Measurements from ENCODE around the gene DMXL2. TPM values are rescaled to one million over a fixed set of nuclear protein-coding genes. Genes with fewer than 3 reads are reported as not detected.

DMXL2 gene
- total and polyA plus RNA-seq, 9 of the 15 experiments (the other 6 are each of a cell fraction or from before 2014, with no cell fraction given) = 9.3 to 57.7 (median 30.7) TPM

DNA sequence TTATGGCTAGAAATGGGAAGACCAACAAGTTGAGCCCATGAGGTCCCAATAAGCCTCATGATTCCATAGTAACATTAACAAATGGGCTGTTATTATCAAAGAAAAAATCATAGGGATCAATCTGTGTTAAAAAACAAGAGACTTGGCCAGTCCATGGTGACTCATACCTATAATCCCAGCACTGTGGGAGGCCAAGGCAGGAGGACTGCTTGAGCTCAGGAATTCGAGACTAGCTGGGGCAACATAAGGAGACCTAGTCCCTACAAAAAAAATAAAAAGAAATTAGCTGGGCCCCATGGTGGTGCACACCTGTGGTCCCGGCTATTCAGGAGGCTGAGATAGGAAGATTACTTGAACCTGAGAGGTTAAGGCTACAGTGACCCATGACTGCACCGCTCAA, 124.8 kb downstream of the DMXL2 start (continued):
- TF ChIP-seq, protein P1, sequence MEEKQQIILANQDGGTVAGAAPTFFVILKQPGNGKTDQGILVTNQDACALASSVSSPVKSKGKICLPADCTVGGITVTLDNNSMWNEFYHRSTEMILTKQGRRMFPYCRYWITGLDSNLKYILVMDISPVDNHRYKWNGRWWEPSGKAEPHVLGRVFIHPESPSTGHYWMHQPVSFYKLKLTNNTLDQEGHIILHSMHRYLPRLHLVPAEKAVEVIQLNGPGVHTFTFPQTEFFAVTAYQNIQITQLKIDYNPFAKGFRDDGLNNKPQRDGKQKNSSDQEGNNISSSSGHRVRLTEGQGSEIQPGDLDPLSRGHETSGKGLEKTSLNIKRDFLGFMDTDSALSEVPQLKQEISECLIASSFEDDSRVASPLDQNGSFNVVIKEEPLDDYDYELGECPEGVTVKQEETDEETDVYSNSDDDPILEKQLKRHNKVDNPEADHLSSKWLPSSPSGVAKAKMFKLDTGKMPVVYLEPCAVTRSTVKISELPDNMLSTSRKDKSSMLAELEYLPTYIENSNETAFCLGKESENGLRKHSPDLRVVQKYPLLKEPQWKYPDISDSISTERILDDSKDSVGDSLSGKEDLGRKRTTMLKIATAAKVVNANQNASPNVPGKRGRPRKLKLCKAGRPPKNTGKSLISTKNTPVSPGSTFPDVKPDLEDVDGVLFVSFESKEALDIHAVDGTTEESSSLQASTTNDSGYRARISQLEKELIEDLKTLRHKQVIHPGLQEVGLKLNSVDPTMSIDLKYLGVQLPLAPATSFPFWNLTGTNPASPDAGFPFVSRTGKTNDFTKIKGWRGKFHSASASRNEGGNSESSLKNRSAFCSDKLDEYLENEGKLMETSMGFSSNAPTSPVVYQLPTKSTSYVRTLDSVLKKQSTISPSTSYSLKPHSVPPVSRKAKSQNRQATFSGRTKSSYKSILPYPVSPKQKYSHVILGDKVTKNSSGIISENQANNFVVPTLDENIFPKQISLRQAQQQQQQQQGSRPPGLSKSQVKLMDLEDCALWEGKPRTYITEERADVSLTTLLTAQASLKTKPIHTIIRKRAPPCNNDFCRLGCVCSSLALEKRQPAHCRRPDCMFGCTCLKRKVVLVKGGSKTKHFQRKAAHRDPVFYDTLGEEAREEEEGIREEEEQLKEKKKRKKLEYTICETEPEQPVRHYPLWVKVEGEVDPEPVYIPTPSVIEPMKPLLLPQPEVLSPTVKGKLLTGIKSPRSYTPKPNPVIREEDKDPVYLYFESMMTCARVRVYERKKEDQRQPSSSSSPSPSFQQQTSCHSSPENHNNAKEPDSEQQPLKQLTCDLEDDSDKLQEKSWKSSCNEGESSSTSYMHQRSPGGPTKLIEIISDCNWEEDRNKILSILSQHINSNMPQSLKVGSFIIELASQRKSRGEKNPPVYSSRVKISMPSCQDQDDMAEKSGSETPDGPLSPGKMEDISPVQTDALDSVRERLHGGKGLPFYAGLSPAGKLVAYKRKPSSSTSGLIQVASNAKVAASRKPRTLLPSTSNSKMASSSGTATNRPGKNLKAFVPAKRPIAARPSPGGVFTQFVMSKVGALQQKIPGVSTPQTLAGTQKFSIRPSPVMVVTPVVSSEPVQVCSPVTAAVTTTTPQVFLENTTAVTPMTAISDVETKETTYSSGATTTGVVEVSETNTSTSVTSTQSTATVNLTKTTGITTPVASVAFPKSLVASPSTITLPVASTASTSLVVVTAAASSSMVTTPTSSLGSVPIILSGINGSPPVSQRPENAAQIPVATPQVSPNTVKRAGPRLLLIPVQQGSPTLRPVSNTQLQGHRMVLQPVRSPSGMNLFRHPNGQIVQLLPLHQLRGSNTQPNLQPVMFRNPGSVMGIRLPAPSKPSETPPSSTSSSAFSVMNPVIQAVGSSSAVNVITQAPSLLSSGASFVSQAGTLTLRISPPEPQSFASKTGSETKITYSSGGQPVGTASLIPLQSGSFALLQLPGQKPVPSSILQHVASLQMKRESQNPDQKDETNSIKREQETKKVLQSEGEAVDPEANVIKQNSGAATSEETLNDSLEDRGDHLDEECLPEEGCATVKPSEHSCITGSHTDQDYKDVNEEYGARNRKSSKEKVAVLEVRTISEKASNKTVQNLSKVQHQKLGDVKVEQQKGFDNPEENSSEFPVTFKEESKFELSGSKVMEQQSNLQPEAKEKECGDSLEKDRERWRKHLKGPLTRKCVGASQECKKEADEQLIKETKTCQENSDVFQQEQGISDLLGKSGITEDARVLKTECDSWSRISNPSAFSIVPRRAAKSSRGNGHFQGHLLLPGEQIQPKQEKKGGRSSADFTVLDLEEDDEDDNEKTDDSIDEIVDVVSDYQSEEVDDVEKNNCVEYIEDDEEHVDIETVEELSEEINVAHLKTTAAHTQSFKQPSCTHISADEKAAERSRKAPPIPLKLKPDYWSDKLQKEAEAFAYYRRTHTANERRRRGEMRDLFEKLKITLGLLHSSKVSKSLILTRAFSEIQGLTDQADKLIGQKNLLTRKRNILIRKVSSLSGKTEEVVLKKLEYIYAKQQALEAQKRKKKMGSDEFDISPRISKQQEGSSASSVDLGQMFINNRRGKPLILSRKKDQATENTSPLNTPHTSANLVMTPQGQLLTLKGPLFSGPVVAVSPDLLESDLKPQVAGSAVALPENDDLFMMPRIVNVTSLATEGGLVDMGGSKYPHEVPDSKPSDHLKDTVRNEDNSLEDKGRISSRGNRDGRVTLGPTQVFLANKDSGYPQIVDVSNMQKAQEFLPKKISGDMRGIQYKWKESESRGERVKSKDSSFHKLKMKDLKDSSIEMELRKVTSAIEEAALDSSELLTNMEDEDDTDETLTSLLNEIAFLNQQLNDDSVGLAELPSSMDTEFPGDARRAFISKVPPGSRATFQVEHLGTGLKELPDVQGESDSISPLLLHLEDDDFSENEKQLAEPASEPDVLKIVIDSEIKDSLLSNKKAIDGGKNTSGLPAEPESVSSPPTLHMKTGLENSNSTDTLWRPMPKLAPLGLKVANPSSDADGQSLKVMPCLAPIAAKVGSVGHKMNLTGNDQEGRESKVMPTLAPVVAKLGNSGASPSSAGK (IDR thresholded peaks at IDR 0.05) = no peak
- TF ChIP-seq ATF1 (CRISPR knock-in tag; IDR thresholded peaks at IDR 0.05) (no peak), ATF1 (tag; IDR thresholded peaks at IDR 0.05) (no peak), HNRNPL (IDR thresholded peaks at IDR 0.05; ENCODE audit: low read depth, low read length) (no peak)
- TF ChIP-seq, protein P2, sequence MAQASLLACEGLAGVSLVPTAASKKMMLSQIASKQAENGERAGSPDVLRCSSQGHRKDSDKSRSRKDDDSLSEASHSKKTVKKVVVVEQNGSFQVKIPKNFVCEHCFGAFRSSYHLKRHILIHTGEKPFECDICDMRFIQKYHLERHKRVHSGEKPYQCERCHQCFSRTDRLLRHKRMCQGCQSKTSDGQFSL (CRISPR knock-in tag; IDR thresholded peaks at IDR 0.05) = no peak
- TF ChIP-seq, protein P2 (tag; IDR thresholded peaks at IDR 0.05) = no peak
- TF ChIP-seq, protein P3, sequence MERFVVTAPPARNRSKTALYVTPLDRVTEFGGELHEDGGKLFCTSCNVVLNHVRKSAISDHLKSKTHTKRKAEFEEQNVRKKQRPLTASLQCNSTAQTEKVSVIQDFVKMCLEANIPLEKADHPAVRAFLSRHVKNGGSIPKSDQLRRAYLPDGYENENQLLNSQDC (CRISPR knock-in tag; IDR thresholded peaks at IDR 0.05) = no peak
